Left cardiac atrium (tissue), 4 donors: ENCODE measurements around the gene SLC9A8. TPM values are rescaled to one million over a fixed set of nuclear protein-coding genes. Genes with fewer than 3 reads are reported as not detected.
A peak's percentile ranks its signal among the peaks of the same experiment; 100 is the strongest.
"Not testable (repeated sequence)": the region's sequence is repeated elsewhere in the genome, so short reads cannot be mapped to it uniquely, and the experiment has no call there.

ENCODE experiments used
- ATAC-seq, 2 donors: fragments of 200-7000 bp; cut with Tn5 transposase; one replicate each; pipeline ENCODE4 v1.9.1; 2020; ENCODE audit warnings: mild to moderate bottlenecking in 2 of 2, moderate library complexity in 2 of 2
- DNase-seq: peaks from one replicate; pipeline ENCODE4 v3.0.0-alpha.2; 2020
- intact Hi-C, 2 donors: fragments of 100-400 bp; cut with DNase I; formaldehyde crosslinking; loops; one replicate each; pipeline versions ENCODE4 v1.14.1 to v1.15.1; 2022 to 2023
- long read RNA-seq: library from polyadenylated mRNA; unstranded; transcript quantifications from one replicate; pipeline ENCODE4 v2.0.0, GENCODE V29; 2021
- total RNA-seq, 2 donors: library from RNA; stranded (reverse); fragmentation: NEBNext Ultra II Directional; extraction: Animal tissue kit (Norgen Biotek cat#: 25700); gene quantifications; one replicate each; pipeline ENCODE4 v1.2.1, GENCODE V29; 2021
- donor health status: DM: no; HTN: yes; CAD: no.
- donor health status: DM: no; HTN: yes; CAD: no; lungs with severe emphysema.
- donor health status: DM: yes; HTN: yes; CAD: no.
- donor health status: Dilated cardiomyopathy.

The SLC9A8 gene, protein sequence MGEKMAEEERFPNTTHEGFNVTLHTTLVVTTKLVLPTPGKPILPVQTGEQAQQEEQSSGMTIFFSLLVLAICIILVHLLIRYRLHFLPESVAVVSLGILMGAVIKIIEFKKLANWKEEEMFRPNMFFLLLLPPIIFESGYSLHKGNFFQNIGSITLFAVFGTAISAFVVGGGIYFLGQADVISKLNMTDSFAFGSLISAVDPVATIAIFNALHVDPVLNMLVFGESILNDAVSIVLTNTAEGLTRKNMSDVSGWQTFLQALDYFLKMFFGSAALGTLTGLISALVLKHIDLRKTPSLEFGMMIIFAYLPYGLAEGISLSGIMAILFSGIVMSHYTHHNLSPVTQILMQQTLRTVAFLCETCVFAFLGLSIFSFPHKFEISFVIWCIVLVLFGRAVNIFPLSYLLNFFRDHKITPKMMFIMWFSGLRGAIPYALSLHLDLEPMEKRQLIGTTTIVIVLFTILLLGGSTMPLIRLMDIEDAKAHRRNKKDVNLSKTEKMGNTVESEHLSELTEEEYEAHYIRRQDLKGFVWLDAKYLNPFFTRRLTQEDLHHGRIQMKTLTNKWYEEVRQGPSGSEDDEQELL
- 1 to 10 TPM; 6.4 to 6.5 TPM for total RNA-seq
- long read RNA-seq, partial matches to known transcripts: 0 of 2 reads
- long read RNA-seq, other reads (novel, unspliced or antisense): 2 of 2 reads

DNA sequence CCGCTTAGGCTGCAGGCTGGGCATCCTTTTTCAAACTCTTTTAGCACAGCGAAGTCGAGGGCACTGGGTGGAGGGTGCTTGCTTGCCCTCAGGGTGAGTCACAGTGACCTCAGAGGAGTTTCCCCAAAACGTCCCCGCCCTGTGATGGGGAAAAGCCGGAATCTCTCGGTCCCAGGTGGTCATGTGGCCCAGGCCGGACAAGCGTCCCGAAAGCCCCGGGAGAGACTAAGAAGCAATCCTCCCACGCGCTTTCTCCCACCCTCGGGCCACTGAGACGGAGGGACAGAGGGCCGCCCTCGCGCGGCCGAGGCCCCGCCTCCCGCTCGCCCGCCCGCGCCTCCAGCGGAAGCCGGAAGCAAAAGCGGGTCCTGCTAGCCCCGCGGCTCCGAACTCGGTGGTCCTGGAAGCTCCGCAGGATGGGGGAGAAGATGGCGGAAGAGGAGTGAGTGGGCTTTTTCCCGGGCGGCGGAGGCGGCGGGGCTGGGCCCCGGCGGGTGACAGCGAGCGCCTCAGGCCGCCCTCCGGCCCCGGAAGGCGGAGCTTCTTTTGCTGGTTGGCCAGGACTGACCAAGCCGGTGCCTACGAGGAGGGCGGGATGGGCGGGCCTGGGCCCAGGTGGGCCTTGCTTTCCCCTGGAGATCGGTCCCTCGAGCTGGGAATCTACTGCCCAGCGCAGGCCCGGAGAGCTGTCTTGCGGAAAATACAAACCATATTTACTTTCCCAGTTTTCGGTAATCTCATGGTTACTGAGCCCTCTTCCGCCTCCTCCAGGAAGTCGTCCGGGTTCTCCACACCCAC lies at the start of gene SLC9A8:
Gene SLC9A8 (plus strand): TSS at position 322 of the 798 bp plus-strand sequence. CDS start 95 bp downstream, at position 417.
- DNase-seq (peak; percentile 93), ATAC-seq (peak; percentile 94 to 98)
- intact Hi-C loops: loop anchor here (10.0 kb wide), 2 partner anchors 98 to 198 kb away; partner anchors contain the start of gene B4GALT5 (in 2 of the 2)

DNA sequence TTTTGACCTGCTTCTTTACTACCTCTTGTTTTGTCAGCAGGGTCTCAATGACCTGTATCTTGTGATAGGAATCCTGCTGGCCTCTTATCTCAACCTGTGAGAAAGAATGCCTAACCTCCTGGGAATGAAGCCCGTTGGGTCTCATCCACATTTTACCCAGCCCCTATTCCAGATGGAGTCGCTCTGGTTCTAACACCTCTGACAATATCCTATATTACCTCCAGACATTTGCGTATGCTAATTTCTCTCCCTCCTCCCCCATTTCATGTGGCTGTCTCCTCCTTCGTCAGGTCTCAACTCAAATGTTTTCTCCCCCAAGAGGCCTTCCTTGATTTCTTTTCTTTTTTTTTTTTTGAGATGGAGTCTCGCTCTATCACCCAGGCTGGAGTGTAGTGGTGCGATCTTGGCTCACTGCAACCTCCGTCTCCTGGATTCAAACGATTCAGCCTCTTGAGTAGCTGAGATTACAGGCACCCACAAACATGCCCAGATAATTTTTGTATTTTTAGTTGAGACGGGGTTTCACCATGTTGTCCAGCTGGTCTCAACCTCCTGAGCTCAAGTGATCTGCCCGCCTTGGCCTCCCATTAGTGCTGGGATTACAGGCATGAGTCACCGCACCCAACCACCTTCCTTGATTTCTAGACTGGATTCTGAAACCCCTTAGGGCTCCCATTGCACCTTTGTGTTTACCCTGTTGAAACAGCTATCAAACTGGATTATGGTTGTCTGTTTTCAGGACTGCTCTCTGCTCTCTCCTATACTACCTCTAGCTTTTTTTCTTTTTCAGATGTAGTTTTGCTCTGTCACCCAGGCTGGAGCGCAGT lies 49.5 kb upstream of the SLC9A8 start:
- ATAC-seq (no peak), DNase-seq (no peak)
- intact Hi-C loops: no loop called here

DNA sequence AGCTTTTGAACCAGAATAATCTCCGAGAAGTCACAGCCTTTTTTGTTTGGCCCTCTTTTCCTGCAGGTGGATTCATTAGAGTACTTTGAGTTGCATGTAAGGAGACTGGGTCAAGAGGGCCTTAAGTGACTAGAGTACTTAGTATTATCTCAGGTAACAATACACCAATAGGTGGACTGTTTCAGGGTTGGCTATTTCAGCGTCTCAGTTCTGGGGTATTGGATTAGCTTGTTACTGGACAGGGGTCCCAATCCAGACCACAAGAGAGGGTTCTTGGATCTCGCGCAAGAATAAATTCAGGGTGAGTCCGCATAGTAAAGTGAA lies 47.3 kb upstream of the SLC9A8 start:
- ATAC-seq: no peak
- intact Hi-C loops: no loop called here
- no peak for DNase-seq

DNA sequence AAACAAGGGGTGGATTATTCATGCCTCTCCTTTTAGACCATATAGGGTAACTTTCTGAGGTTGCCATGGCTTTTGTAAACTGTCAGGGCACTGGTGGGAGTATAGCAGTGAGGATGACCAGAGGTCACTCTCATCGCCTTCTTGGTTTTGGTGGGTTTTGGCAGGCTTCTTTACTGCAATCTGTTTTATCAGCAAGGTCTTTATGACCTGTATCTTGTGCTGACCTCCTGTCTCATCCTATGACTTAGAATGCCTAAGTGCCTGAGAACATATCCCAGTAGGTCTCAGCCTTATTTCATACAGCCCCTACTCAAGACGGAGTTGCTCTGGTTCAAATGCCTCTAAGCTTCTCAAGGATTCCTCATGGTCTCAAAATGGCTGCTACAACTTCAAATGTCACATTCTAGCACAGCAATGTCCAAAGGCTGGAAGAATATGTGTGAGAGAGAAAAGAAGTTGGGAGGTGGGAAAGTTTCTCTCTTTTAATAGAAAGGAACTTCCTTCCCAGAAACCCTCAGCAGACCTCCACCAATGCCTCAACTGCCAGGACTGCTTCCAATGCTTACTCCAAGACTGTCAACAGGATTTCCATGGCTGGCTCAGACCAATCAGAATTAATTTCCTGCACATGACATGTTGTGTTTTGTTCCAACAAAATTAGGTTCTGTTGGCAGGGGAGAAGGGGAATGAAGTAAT lies 46.6 kb upstream of the SLC9A8 start:
- DNase-seq (no peak), ATAC-seq (peak in 1 of 2 donors; percentile 28)
- intact Hi-C loops: no loop called here

DNA sequence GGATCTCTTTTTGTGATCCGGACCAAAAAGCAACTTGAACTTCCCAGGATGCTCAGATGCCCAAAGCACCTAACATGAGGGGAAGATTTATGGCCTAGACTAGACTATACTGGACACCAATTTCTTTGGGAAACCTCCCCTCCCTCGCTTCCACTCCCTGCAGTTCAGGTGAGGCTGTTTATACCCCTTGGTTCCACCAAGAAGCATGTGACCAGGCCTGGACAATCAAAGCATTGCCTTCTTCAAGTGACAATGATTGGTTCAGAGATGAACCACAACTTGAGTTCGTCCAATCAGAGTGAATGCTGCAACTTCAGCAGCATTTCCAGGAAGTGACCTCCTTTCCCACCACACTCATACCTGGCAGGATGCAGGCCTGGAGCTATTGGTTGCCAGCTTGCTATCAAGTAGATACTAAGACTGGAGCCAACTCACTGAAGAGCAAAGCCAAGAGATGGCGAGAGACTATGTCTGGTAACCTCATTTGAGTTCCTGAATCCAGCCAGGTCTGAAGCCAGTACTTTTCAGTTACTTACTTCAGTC lies 45.6 kb upstream of the SLC9A8 start:
- intact Hi-C loops: no loop called here
- ATAC-seq (peak in 1 of 2 donors; percentile 20), DNase-seq (no peak)

DNA sequence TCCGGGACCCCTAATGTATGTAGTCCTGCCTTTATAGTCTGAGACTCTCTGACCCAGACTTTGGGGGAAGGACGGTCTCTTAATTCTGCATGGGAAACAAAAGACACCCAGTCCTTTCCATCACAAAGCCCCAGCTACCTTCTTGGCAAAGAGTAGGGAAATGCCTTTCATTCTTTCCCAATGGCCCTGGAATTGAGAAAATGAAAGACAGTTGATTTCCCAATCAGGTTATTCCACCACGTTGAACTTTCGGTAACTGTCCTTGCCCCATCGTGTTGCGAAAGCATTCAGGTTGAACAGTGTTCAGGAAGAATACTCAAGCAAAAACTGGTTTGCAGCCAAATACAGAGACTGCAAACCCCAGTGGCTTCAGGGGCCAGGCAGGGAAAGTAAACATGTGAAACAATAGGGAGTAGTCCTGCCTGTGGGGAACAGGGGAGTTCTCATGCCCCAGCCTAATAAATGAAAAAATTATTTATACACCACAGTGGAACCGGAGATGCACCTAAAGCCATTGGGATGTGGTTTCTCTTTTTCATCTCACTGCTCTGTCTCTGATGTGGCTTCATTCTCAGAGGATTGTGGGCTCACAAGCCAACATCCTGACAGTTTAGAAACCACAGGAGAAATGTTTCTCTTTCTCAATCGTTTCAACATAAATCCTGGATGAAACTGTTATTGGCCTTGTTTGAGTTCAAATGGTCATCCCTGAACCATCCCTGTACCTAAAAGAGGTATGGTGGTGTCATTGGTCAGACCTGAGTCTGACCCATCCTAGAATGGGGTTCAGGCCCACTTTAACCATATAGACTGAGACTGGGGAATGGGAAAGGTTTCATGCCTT lies 44.2 kb upstream of the SLC9A8 start:
- intact Hi-C loops: no loop called here
- peak; percentile 66 for DNase-seq
- peak; percentile 20 to 61 for ATAC-seq

DNA sequence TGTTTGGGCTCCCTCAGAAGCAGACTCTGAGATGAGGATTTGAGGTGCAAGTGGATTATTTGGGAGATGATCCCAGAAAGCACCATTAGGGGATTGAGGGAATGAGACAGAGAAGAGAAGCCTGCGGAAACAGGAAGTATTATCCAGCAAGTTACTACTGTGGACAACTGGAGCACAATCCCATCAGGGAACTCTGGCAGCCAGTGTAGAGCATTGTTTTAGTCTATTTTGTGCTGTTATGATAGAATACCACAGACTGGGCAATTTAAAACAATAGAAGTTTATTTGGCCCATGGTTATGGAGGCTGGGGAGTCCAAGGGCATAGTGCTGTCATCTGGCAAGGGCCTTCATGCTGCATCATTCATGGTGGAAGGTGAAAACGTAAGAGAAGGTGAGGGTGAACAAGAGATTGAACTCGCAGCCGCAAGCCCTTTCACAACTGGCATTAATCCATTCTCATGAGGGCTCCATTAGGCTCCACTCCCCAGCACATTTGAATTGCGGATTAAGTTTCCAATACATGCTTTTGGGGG lies 43.5 kb upstream of the SLC9A8 start:
- intact Hi-C loops: no loop called here
- DNase-seq (no peak), ATAC-seq (no peak)

DNA sequence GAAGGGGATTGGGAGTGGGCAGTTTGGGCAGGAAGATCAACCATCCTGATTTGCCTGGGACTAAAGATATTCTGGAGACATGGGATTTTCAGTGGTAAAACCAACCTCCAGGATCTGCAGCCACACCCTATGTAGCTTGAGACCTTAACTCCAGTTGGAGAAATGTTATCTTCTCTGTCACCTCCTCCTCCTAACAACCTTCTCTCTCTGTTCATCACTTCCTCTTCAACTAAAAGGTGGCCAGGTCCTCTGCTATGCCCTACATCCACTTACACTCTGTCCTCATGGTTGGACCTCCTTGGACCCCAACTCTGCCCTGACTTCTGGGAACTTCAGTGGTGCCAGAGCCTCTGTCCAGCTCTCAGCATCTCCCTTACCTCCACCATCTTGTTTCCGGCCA lies 42.0 kb upstream of the SLC9A8 start:
- DNase-seq: no peak
- intact Hi-C loops: no loop called here
- no peak for ATAC-seq

DNA sequence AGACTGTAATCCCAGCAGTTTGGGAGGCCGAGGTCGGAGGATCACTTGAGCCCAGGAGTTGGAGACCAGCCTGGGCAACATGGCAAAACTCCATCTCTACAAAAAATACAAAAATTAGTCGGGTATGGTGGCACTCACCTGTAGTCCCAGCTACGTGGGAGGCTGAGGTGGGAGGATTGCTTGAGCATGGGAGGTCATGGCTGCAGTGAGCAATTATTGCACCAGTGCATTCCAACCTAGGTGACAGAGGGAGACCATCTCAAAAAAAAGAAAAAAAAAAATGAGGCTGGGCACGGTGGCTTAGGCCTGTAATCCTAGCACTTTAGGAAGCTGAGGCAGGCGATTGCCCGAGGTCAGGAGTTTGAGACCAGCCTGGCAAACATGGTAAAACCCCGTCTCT lies 38.4 kb upstream of the SLC9A8 start:
- ATAC-seq, intact Hi-C loops, DNase-seq: not testable (repeated sequence)

DNA sequence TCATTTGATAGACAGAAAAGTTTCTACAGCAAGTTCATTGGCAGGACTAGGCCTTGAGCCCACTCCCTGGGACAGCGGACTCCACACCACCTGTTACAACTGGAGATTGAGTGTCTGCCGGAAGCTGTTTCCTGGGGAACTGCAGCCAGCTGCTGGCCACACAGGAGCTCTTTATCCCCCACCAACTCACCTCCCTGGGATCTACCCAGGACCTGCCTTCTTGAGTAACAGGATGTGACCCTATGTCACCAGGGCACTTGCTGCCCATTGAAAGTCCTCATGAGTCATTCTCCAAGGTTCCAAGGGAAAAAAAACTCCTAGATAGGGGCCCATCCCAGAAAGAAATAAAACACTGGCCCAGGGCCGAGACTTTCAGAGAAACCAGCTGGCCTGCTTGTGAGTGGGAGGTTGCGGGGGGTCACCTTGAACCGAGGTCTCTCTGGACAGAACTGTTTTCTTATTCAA lies 37.4 kb upstream of the SLC9A8 start:
- DNase-seq (peak; percentile 84), ATAC-seq (peak; percentile 56 to 80)
- intact Hi-C loops: no loop called here

DNA sequence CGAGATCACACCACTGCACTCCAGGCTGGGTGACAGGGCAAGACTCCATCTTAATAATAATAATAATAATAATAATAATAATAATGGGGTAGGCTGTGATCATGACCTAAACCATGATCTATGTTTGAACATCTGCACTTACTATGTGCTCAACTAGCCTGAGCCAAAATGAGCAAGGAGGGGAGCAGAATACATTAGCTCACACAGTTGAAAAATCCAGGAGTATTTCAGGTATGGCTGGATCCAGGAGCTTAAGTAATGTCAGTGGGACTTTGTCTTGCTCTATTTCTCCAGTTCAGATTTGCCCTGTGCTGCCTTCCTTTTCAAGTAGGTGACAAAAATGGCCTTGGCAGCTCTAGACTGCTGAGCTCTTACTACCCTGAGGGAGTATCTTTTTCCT lies 32.7 kb upstream of the SLC9A8 start:
- no peak for DNase-seq
- intact Hi-C loops: no loop called here
- no peak for ATAC-seq

DNA sequence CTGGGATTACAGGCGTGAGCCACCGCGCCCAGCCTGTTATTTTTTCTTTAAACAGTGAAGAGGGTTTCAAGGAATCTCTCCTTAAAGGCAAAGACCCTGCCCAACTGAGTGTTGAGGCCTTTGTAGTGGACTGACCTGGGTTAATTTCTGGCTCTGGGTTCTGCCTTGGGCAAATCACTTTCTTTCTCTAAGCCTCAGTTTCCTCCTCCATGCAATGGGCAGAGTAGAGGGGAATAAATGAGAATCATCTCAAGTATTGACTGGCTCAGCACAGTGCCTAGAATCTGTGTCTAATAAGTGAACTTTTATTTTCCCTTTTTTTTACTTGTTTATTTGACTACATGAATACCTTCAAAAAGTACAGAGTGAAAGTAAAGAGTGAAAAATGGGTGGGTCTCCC lies 31.0 kb upstream of the SLC9A8 start:
- intact Hi-C loops: no loop called here
- no peak for ATAC-seq
- DNase-seq: no peak

DNA sequence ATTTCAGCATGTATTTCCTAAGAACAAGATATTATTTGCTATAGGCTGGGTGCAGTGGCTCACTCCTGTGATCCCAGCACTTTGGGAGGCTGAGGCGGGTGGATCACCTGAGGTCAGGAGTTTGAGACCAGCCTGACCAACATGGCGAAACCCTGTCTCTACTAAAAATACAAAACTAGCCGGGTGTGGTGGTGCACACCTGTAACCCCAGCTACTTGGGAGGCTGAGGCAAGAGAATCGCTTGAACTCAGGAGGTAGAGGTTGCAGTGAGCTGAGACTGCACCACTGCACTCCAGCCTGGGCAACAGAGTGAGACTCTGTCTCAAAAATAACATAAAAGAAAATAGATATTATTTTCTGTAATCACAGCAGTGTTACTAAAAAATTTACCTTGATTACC lies 30.2 kb upstream of the SLC9A8 start:
- DNase-seq, ATAC-seq, intact Hi-C loops: not testable (repeated sequence)

DNA sequence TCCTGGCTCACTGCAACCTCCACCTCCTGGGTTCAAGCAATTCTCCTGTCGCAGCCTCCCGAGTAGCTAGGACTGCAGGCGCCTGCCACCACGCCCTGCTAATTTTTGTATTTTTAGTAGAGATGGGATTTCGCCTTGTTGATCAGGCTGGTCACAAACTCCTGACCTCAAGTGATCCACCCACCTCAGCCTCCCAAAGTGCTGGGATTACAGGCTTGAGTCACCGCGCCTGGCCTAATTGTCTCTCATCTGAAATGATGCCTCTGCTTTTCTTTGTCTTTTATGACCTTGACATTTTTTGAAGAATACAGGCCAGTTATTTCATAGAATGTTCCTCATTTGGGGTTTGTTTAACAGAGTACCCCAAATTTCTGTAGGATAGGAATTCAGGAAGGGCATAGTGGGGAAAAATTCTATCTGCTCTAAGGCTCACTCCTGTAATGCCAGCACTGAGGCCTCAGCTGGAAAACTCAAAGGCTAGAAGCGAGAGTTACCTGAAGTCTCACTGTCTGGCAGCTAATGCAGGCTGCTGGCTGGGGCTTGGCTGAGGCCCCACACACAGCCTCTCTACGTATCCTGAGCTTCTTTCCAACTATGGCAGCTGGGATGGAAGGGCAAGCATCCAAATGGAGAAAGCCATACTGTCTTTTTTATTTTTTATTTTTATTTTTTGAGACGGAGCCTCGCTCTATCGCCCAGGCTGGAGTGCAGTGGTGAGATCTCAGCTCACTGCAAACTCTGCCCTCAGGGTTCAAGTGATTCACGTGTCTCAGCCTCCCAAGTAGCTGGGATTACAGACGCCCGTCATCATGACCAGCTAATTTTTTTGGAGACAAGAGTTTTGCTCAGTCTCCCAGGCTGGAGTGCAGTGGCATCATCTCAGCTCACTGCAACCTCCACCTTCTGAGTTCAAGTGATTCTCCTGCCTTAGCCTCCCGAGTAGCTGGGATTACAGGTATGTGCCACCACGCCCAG lies 29.3 kb upstream of the SLC9A8 start:
- ATAC-seq, intact Hi-C loops, DNase-seq: not testable (repeated sequence)

DNA sequence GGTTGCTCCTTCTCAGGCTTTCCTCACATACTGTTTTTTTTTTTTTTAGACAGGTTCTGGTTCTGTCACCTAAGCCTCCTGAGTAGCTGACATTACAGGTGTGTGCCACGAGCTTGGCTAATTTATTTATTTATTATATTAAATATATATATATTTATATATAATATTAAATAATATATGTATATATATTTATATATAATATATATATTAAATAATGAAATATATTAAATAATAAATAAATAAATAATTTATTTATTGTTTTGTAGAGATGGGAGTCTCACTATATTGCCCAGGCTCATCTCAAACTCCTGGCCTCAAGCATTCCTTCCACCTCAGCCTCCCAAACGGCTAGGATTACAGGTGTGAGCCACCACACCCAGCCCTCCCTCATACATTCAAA lies 28.3 kb upstream of the SLC9A8 start:
- ATAC-seq (no peak), DNase-seq (no peak)
- intact Hi-C loops: no loop called here
